H1 (cell line): Measurements from ENCODE around the gene UBASH3B. TPM values are rescaled to one million over a fixed set of nuclear protein-coding genes. Genes with fewer than 3 reads are reported as not detected.

Experiments used
- CTCF ChIA-PET: fragments of 300-600 bp; sonication (Branson Sonifier 250); formaldehyde crosslinking; loops from one replicate; lab custom pipeline; 2021; ENCODE audit not compliant: partially characterized antibody; lab: Charles Lee
- POLR2A ChIA-PET: fragments of 300-600 bp; sonication (Branson Sonifier 250); formaldehyde crosslinking; loops from one replicate; lab custom pipeline; 2021; ENCODE audit warnings: inconsistent platforms; ENCODE audit not compliant: partially characterized antibody; lab: Charles Lee
- DNase-seq, 2 experiments: peaks; one replicate each; pipeline versions ENCODE4 v3.0.0 to v3.0.0-alpha.2; 2010 to 2022; ENCODE audit warnings: low spot score in 2 of 2, low read depth in 1 of 2, mixed read lengths in 1 of 2
- FAIRE-seq: peaks from 2 replicates; lab custom pipeline; 2011; peaks lifted over from hg19 to GRCh38; lab: Jason Lieb, UNC
- H2AFZ ChIP-seq: 2 replicates; pipeline ENCODE4 v1.8.1; 2012; ENCODE audit warnings: low read length, inconsistent platforms
- H2AK5ac ChIP-seq: 2 replicates; pipeline ENCODE4 v1.6.1; 2013; ENCODE audit warnings: low read depth, low read length
- H2BK120ac ChIP-seq: replicated peaks from 2 replicates; pipeline ENCODE3; 2013; ENCODE audit warnings: low read depth, low read length, inconsistent platforms
- H2BK12ac ChIP-seq: 2 replicates; pipeline ENCODE4 v1.6.1; 2013; ENCODE audit warnings: low read depth, low read length
- H2BK15ac ChIP-seq: 2 replicates; pipeline ENCODE4 v1.6.1; 2013; ENCODE audit warnings: low read length
- H2BK20ac ChIP-seq: 2 replicates; pipeline ENCODE4 v1.6.1; 2013; ENCODE audit warnings: low read length
- H2BK5ac ChIP-seq: 2 replicates; pipeline ENCODE4 v1.6.1; 2013; ENCODE audit warnings: low read depth, low read length
- H3K14ac ChIP-seq: 2 replicates; pipeline ENCODE4 v1.6.1; 2013; ENCODE audit warnings: inconsistent platforms; ENCODE audit not compliant: insufficient read length
- H3K18ac ChIP-seq: 2 replicates; pipeline ENCODE4 v1.6.1; 2013; ENCODE audit warnings: low read length; ENCODE audit errors: extremely low read depth
- H3K23ac ChIP-seq: 2 replicates; pipeline ENCODE4 v1.6.1; 2013; ENCODE audit warnings: inconsistent platforms; ENCODE audit not compliant: insufficient read length
- H3K23me2 ChIP-seq: 2 replicates; pipeline ENCODE4 v1.6.1; 2013; ENCODE audit warnings: low read depth, low read length
- H3K27ac ChIP-seq: 2 replicates; pipeline ENCODE4 v1.6.1; 2011; ENCODE audit warnings: low read depth, low read length, inconsistent platforms
- H3K27me3 ChIP-seq, 4 experiments: replicated peaks in 1 of 4; 1 replicate in 1 of 4; 2 replicates in 3 of 4; pipeline versions ENCODE4 v1.6.1 to v1.8.1; 2011 to 2013; ENCODE audit warnings: low read length in 3 of 4, mild to moderate bottlenecking in 3 of 4, inconsistent platforms in 2 of 4, mixed read lengths in 2 of 4, moderate library complexity in 1 of 4; ENCODE audit not compliant: control insufficient read depth in 3 of 4, insufficient read depth in 3 of 4; ENCODE audit errors: extremely low read depth in 1 of 4
- H3K36me3 ChIP-seq, 4 experiments: 2 replicates each; pipeline versions ENCODE4 v1.6.1 to v1.8.1; 2011 to 2013; ENCODE audit warnings: mild to moderate bottlenecking in 4 of 4, low read length in 3 of 4, moderate library complexity in 2 of 4, control low read depth in 1 of 4, inconsistent platforms in 1 of 4; ENCODE audit not compliant: insufficient read depth in 4 of 4, control insufficient read depth in 2 of 4
- H3K4ac ChIP-seq: replicated peaks from 2 replicates; pipeline ENCODE3; 2013; ENCODE audit warnings: low read length, low read depth, mixed read lengths, inconsistent platforms; ENCODE audit not compliant: insufficient read length
- H3K4me1 ChIP-seq, 4 experiments: replicated peaks in 1 of 4; 1 replicate in 1 of 4; 2 replicates in 3 of 4; pipeline versions ENCODE4 v1.6.1 to v1.8.1; 2011 to 2013; ENCODE audit warnings: low read length in 3 of 4, inconsistent platforms in 2 of 4, mixed read lengths in 1 of 4; ENCODE audit not compliant: insufficient read depth in 4 of 4, control insufficient read depth in 3 of 4
- H3K4me2 ChIP-seq, 2 experiments: 2 replicates each; pipeline versions ENCODE4 v1.6.1 to v1.8.1; 2011 to 2013; ENCODE audit warnings: low read depth in 2 of 2, low read length in 2 of 2, control low read depth in 1 of 2, inconsistent platforms in 1 of 2, mild to moderate bottlenecking in 1 of 2; ENCODE audit not compliant: insufficient read depth in 1 of 2
- H3K4me3 ChIP-seq, 4 experiments: fragments of 200-600, 300-600 bp in 1 of 4; sonication (generic), shearing (Covaris generic), sonication (Bioruptor Twin) in 1 of 4; 2 replicates each; pipeline versions ENCODE4 v1.5.1 to v1.8.1; 2011 to 2016; ENCODE audit warnings: low read length in 4 of 4, low read depth in 3 of 4, control low read depth in 2 of 4, inconsistent platforms in 2 of 4, mild to moderate bottlenecking in 2 of 4, mixed read lengths in 1 of 4, moderate library complexity in 1 of 4; ENCODE audit not compliant: insufficient read depth in 2 of 4; ENCODE audit errors: extremely low read depth in 1 of 4
- H3K56ac ChIP-seq: replicated peaks from 2 replicates; pipeline ENCODE3; 2013; ENCODE audit warnings: low read depth, mild to moderate bottlenecking, mixed read lengths, low read length, inconsistent platforms; ENCODE audit not compliant: insufficient read length
- H3K79me1 ChIP-seq: 2 replicates; pipeline ENCODE4 v1.6.1; 2013; ENCODE audit warnings: low read depth, low read length, control low read depth
- H3K79me2 ChIP-seq, 2 experiments: 2 replicates each; pipeline versions ENCODE4 v1.6.1 to v1.8.1; 2012 to 2013; ENCODE audit warnings: low read length in 2 of 2, mild to moderate bottlenecking in 2 of 2, inconsistent platforms in 1 of 2; ENCODE audit not compliant: insufficient read depth in 2 of 2, control insufficient read depth in 1 of 2
- H3K9ac ChIP-seq, 4 experiments: replicated peaks in 1 of 4; 1 replicate in 1 of 4; 2 replicates in 3 of 4; pipeline versions ENCODE4 v1.6.1 to v1.8.1; 2011 to 2013; ENCODE audit warnings: low read depth in 3 of 4, low read length in 3 of 4, control low read depth in 2 of 4, mild to moderate bottlenecking in 2 of 4, moderate library complexity in 2 of 4, inconsistent platforms in 1 of 4; ENCODE audit errors: extremely low read depth in 1 of 4
- H3K9me3 ChIP-seq, 2 experiments: 2 replicates each; pipeline versions ENCODE4 v1.6.1 to v1.8.1; 2012 to 2013; ENCODE audit warnings: mild to moderate bottlenecking in 2 of 2, moderate library complexity in 2 of 2, control low read depth in 1 of 2, inconsistent platforms in 1 of 2, low read depth in 1 of 2, low read length in 1 of 2, mixed read lengths in 1 of 2; ENCODE audit not compliant: insufficient read depth in 2 of 2
- H4K20me1 ChIP-seq, 2 experiments: replicated peaks in 1 of 2; 2 replicates each; pipeline versions ENCODE3 to v1.8.1; 2011 to 2013; ENCODE audit warnings: inconsistent platforms in 2 of 2, low read length in 2 of 2, mild to moderate bottlenecking in 1 of 2; ENCODE audit not compliant: insufficient read depth in 2 of 2, control insufficient read depth in 1 of 2
- H4K5ac ChIP-seq: 2 replicates; pipeline ENCODE4 v1.6.1; 2013; ENCODE audit warnings: low read length, low read depth, mixed read lengths, inconsistent platforms; ENCODE audit not compliant: insufficient read length
- H4K8ac ChIP-seq: 2 replicates; pipeline ENCODE4 v1.8.0; 2013; ENCODE audit warnings: mild to moderate bottlenecking, moderate library complexity, low read length, inconsistent platforms; ENCODE audit not compliant: insufficient read depth; ENCODE audit errors: extremely low read depth
- H4K91ac ChIP-seq: replicated peaks from 2 replicates; pipeline ENCODE3; 2013; ENCODE audit warnings: low read length, mixed read lengths, inconsistent platforms; ENCODE audit not compliant: insufficient read length
- NRF1 ChIP-seq: IDR thresholded peaks from 2 replicates; pipeline ENCODE4 v1.6.1; 2011; ENCODE audit warnings: mild to moderate bottlenecking, low read depth, low read length, improper control_type of control experiment
- PHF8 ChIP-seq: fragments of 200-600 bp; sonication (generic); conservative IDR thresholded peaks from 2 replicates; pipeline ENCODE4 v1.7.1; 2012; ENCODE audit warnings: low read depth, mild to moderate bottlenecking, inconsistent platforms, low read length, moderate library complexity
- WGBS, 2 experiments: shearing (Covaris generic) in 1 of 2; methylation state at CpG; one replicate each; pipeline versions ENCODE4 v1.1.6 to v1.1.7; 2013 to 2015; ENCODE audit warnings: low lambda C conversion rate in 2 of 2, mixed read lengths in 2 of 2, inconsistent platforms in 1 of 2, low coverage in 1 of 2, missing lambda C conversion rate in 1 of 2; ENCODE audit not compliant: insufficient replicate concordance in 2 of 2, insufficient coverage in 1 of 2, insufficient read length in 1 of 2; ENCODE audit errors: extremely low coverage in 1 of 2, missing lambda C conversion rate in 1 of 2; 5-methylcytosine and 5-hydroxymethylcytosine counted together
- polyA plus RNA-seq, 7 experiments: library from polyadenylated mRNA; depleted of rRNA in 3 of 7; stranded (reverse) in 5 of 7; unstranded in 2 of 7; fragments of >200 nt in 5 of 7; fragments of 200-250 nt in 2 of 7; gene quantifications; 1 replicate in 5 of 7; 2 replicates in 1 of 7; 4 replicates in 1 of 7; pipeline versions ENCODE4 v1.2.1 to v1.2.3, GENCODE V29; 2011 to 2013; ENCODE audit warnings: missing spikeins in 2 of 7, mixed read lengths in 2 of 7
- total RNA-seq: library from RNA; stranded (reverse); fragmentation: NEBNext Ultra II Directional; extraction: Animal tissue kit (Norgen Biotek cat#: 25700); gene quantifications from 2 replicates; pipeline ENCODE4 v1.2.1, GENCODE V29; 2021

The UBASH3B gene
- total and polyA plus RNA-seq, 2 of the 8 experiments (the other 6 are each of a cell fraction or from before 2014, with no cell fraction given), result 7.5 to 9.5 TPM

DNA sequence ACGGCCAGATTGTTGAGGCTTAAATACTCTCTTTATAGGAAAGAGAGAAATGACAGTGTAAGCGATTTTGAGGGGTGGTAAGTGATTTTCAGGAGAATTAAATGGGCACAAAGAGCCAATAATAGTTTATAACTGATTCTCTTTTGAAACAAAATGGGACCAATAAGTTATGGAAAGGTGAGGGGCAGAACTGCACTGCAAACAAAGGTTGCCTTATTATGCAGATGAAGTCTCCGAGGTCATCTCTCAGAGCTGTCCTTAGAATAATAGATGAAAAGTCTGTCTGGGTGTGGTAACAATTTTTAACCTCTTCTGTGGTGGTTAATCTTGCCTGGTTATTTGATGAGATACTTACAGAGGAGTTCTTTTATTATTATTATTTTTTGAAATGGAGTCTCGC, 168.0 kb downstream of the UBASH3B start:
- no peak overlapping the region for H3K14ac ChIP-seq
- POLR2A ChIA-PET, result interaction anchor here (1.4 kb wide), 1 partner anchor 12 kb away, joined by 3 read pairs; no protein-coding TSS in a partner anchor
- no peak overlapping the region for H3K4ac ChIP-seq
- H3K9me3 ChIP-seq, result peaks cover 33 to 37% of the 10 kb centered on the region in 2 experiments
- no peak overlapping the region for H2AK5ac ChIP-seq
- no peak overlapping the region for H2BK15ac ChIP-seq
- H2BK120ac ChIP-seq, result no peak overlapping the region
- no peak overlapping the region for H3K27ac ChIP-seq
- no peak overlapping the region for H3K18ac ChIP-seq
- peaks cover 0 to 5% (median 0%) of the 10 kb centered on the region in 4 experiments; a peak in 2 of 8 replicates for H3K36me3 ChIP-seq
- H4K20me1 ChIP-seq, result no peaks in the 10 kb centered on the region
- no peaks in the 10 kb centered on the region for H3K4me1 ChIP-seq
- H3K23me2 ChIP-seq, result no peaks in the 10 kb centered on the region
- no peak overlapping the region for H4K91ac ChIP-seq
- no peak overlapping the region for H2BK5ac ChIP-seq
- no peaks in the 10 kb centered on the region for H3K79me2 ChIP-seq
- no peak overlapping the region for H2BK20ac ChIP-seq
- H3K4me3 ChIP-seq, result no peak overlapping the region
- H3K23ac ChIP-seq, result no peak overlapping the region
- no peaks in the 10 kb centered on the region for H3K27me3 ChIP-seq
- CTCF ChIA-PET, result interaction anchor here (1.1 to 3.0 kb wide), 4 partner anchors 9 to 171 kb away, joined by 3 to 13 read pairs (median 4); no protein-coding TSS in a partner anchor
- WGBS, 2 experiments, result 87% methylated on average over 4 of the region's 4 CpGs; no CpG with 5 or more reads in 1 of the 2 experiments
- FAIRE-seq (no peak), DNase-seq (no peak)
- H3K79me1 ChIP-seq, result no peaks in the 10 kb centered on the region
- H3K9ac ChIP-seq, result no peak overlapping the region
- no peak overlapping the region for H4K8ac ChIP-seq
- no peak overlapping the region for H2BK12ac ChIP-seq
- H3K4me2 ChIP-seq, result no peak overlapping the region
- no peak overlapping the region for H3K56ac ChIP-seq
- H4K5ac ChIP-seq, result no peak overlapping the region
- no peak overlapping the region for H2AFZ ChIP-seq
- no peak for TF ChIP-seq NRF1
- TF ChIP-seq PHF8, result no peak
